ENCODE data around the gene ITIH3.

Gene ITIH3

DNA sequence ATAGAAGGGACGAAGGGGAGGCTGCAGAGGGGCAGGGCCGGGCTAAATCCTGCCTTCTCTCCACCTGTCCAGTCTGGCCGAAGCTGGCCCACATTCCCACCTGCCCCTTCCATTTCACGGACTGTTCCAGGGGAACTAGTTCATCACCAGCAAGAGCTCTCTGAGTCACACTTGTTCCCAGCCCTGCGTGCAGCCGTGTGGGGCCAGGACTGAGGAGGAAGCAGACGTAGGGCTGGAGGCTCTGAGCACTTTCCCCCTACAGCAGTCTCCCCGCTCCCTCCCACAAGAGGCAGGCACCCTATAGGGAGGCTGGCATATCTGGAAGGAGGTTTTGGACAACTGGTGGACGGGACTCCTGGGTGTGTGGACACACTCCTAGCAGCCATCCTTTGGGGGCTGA, 32.8 kb downstream of the ITIH3 start:
- TF ChIP-seq TCF4 (CRISPR knock-in tag; IDR thresholded peaks at IDR 0.05; ENCODE audit: borderline replicate concordance) = no peak
- TF ChIP-seq ZNF565 (CRISPR knock-in tag; conservative IDR thresholded peaks at IDR 0.05; ENCODE audit: low read depth) = no peak
- TF ChIP-seq RARB (CRISPR knock-in tag; IDR thresholded peaks at IDR 0.05) = no peak
- TF ChIP-seq, protein P1, sequence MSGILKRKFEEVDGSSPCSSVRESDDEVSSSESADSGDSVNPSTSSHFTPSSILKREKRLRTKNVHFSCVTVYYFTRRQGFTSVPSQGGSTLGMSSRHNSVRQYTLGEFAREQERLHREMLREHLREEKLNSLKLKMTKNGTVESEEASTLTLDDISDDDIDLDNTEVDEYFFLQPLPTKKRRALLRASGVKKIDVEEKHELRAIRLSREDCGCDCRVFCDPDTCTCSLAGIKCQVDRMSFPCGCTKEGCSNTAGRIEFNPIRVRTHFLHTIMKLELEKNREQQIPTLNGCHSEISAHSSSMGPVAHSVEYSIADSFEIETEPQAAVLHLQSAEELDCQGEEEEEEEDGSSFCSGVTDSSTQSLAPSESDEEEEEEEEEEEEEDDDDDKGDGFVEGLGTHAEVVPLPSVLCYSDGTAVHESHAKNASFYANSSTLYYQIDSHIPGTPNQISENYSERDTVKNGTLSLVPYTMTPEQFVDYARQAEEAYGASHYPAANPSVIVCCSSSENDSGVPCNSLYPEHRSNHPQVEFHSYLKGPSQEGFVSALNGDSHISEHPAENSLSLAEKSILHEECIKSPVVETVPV (CRISPR knock-in tag; IDR thresholded peaks at IDR 0.05) = no peak
- TF ChIP-seq ZNF8 (CRISPR knock-in tag; IDR thresholded peaks at IDR 0.05) = no peak
- no peak for TF ChIP-seq SNAI2 (CRISPR knock-in tag; IDR thresholded peaks at IDR 0.05)
- TF ChIP-seq GLIS3 (CRISPR knock-in tag; IDR thresholded peaks at IDR 0.05) = no peak
- TF ChIP-seq, protein P2, sequence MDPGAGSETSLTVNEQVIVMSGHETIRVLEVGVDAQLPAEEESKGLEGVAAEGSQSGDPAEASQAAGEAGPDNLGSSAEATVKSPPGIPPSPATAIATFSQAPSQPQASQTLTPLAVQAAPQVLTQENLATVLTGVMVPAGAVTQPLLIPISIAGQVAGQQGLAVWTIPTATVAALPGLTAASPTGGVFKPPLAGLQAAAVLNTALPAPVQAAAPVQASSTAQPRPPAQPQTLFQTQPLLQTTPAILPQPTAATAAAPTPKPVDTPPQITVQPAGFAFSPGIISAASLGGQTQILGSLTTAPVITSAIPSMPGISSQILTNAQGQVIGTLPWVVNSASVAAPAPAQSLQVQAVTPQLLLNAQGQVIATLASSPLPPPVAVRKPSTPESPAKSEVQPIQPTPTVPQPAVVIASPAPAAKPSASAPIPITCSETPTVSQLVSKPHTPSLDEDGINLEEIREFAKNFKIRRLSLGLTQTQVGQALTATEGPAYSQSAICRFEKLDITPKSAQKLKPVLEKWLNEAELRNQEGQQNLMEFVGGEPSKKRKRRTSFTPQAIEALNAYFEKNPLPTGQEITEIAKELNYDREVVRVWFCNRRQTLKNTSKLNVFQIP (CRISPR knock-in tag; IDR thresholded peaks at IDR 0.05; ENCODE audit: borderline replicate concordance, low read depth) = no peak
- TF ChIP-seq OSR1 (CRISPR knock-in tag; IDR thresholded peaks at IDR 0.05) = no peak
- no peak for TF ChIP-seq ZNF70 (CRISPR knock-in tag; IDR thresholded peaks at IDR 0.05)
- no peak; the same call in 2 of the 3 replicates for ATAC-seq

DNA sequence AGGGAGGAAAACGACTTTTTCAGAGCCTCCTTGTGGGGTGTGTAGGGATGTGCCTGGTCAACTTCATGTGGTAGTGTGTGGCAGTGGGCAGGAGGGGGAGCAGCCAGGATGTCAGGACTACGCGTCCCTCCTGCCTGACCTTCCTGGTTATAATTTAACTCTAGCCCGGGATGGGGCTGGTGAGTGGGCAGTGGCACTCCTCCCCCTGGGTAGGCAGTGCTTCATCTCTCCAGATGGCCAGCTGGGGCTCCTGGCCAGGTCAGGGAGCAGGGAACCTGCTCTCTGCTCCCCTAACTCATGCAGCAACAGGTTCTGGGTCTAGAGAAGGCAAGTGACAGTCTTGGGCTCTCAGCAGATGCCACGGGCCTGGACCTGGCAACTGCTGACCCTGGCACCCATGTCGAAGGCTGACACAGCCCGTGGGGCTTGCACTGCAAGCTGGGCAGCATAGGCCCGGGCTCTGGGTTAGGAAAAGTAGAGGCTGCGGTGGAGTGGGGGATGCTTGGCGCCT, 33.3 kb downstream of the ITIH3 start:
- ATAC-seq = peak; percentile 19; the same call in 2 of the 3 replicates
- TF ChIP-seq ZFP30 (CRISPR knock-in tag; IDR thresholded peaks at IDR 0.05) (no peak), TCF4 (CRISPR knock-in tag; IDR thresholded peaks at IDR 0.05; ENCODE audit: borderline replicate concordance) (no peak)

DNA sequence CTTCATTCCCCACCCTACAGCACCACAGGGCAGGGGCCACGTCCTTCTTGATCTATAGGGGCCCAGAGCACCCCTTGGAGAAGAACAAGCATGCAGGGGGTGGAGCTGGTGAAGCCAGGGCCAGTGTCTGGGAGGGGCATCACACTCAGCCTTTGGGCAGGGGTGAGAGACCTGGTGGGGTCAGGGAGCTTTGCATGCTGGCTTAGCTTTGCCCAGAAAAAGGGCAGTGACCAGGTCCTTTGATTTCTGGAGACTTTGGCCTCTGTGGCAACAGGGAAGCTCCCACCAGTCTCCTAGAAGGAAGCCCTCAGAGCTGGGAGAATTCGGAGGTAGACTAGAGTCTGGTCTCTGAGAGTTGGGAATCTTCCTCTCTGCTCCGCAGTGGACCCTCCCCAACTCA, 34.9 kb downstream of the ITIH3 start:
- ATAC-seq = no peak
- TF ChIP-seq, protein P3, sequence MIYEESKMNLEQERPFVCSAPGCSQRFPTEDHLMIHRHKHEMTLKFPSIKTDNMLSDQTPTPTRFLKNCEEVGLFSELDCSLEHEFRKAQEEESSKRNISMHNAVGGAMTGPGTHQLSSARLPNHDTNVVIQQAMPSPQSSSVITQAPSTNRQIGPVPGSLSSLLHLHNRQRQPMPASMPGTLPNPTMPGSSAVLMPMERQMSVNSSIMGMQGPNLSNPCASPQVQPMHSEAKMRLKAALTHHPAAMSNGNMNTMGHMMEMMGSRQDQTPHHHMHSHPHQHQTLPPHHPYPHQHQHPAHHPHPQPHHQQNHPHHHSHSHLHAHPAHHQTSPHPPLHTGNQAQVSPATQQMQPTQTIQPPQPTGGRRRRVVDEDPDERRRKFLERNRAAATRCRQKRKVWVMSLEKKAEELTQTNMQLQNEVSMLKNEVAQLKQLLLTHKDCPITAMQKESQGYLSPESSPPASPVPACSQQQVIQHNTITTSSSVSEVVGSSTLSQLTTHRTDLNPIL (CRISPR knock-in tag; IDR thresholded peaks at IDR 0.05; ENCODE audit: low read depth) = no peak
- TF ChIP-seq ARNTL (CRISPR knock-in tag; IDR thresholded peaks at IDR 0.05; ENCODE audit: borderline replicate concordance, low read depth) (no peak), GLIS3 (CRISPR knock-in tag; IDR thresholded peaks at IDR 0.05) (no peak)
- TF ChIP-seq, protein P4, sequence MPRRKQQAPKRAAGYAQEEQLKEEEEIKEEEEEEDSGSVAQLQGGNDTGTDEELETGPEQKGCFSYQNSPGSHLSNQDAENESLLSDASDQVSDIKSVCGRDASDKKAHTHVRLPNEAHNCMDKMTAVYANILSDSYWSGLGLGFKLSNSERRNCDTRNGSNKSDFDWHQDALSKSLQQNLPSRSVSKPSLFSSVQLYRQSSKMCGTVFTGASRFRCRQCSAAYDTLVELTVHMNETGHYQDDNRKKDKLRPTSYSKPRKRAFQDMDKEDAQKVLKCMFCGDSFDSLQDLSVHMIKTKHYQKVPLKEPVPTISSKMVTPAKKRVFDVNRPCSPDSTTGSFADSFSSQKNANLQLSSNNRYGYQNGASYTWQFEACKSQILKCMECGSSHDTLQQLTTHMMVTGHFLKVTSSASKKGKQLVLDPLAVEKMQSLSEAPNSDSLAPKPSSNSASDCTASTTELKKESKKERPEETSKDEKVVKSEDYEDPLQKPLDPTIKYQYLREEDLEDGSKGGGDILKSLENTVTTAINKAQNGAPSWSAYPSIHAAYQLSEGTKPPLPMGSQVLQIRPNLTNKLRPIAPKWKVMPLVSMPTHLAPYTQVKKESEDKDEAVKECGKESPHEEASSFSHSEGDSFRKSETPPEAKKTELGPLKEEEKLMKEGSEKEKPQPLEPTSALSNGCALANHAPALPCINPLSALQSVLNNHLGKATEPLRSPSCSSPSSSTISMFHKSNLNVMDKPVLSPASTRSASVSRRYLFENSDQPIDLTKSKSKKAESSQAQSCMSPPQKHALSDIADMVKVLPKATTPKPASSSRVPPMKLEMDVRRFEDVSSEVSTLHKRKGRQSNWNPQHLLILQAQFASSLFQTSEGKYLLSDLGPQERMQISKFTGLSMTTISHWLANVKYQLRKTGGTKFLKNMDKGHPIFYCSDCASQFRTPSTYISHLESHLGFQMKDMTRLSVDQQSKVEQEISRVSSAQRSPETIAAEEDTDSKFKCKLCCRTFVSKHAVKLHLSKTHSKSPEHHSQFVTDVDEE (CRISPR knock-in tag; IDR thresholded peaks at IDR 0.05) = no peak

DNA sequence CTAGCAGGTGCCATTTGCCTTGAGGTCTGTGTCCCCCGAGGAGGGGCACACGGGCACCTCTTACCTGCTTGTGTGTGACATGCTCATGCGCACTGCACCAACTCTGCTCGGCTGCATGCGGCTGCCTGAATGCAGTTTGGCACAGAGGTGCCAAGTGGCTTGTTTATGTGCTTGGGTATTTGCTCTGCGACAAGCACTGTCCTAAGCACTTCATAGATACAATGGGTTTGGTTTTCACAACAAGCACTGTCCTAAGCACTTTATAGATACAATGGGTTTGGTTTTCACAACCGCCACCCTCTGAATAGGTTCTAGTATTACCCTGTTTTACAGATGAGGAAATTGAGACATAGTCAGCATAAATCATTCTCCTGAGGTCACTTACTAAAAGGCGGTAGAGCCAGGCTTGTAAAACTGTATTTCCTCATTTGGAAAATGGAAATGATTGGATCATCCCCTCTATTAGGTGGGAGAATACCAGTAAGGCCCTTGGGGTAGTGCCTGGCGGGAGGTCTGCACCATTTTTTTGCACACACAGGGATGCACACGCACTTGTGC, 35.4 kb downstream of the ITIH3 start:
- TF ChIP-seq TOX (CRISPR knock-in tag; IDR thresholded peaks at IDR 0.05; ENCODE audit: borderline replicate concordance) (no peak), OSR1 (CRISPR knock-in tag; IDR thresholded peaks at IDR 0.05) (no peak), ESRRG (CRISPR knock-in tag; IDR thresholded peaks at IDR 0.05) (no peak), ISL1 (CRISPR knock-in tag; IDR thresholded peaks at IDR 0.05) (no peak), RARB (CRISPR knock-in tag; IDR thresholded peaks at IDR 0.05) (no peak), ZC3H10 (CRISPR knock-in tag; IDR thresholded peaks at IDR 0.05) (no peak), CSDC2 (CRISPR knock-in tag; IDR thresholded peaks at IDR 0.05) (no peak), ZFP3 (CRISPR knock-in tag; IDR thresholded peaks at IDR 0.05) (no peak), ZNF8 (CRISPR knock-in tag; IDR thresholded peaks at IDR 0.05) (no peak), ARNTL (CRISPR knock-in tag; IDR thresholded peaks at IDR 0.05; ENCODE audit: borderline replicate concordance, low read depth) (no peak), PPARA (CRISPR knock-in tag; IDR thresholded peaks at IDR 0.05; ENCODE audit: borderline replicate concordance) (no peak)
- TF ChIP-seq, protein P5, sequence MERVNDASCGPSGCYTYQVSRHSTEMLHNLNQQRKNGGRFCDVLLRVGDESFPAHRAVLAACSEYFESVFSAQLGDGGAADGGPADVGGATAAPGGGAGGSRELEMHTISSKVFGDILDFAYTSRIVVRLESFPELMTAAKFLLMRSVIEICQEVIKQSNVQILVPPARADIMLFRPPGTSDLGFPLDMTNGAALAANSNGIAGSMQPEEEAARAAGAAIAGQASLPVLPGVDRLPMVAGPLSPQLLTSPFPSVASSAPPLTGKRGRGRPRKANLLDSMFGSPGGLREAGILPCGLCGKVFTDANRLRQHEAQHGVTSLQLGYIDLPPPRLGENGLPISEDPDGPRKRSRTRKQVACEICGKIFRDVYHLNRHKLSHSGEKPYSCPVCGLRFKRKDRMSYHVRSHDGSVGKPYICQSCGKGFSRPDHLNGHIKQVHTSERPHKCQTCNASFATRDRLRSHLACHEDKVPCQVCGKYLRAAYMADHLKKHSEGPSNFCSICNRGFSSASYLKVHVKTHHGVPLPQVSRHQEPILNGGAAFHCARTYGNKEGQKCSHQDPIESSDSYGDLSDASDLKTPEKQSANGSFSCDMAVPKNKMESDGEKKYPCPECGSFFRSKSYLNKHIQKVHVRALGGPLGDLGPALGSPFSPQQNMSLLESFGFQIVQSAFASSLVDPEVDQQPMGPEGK (CRISPR knock-in tag; IDR thresholded peaks at IDR 0.05; ENCODE audit: borderline replicate concordance) = no peak
- TF ChIP-seq, protein P2 (CRISPR knock-in tag; IDR thresholded peaks at IDR 0.05; ENCODE audit: borderline replicate concordance, low read depth) = no peak
- ATAC-seq = no peak

Data from SK-N-SH treated with all-trans-retinoic acid at 6 μM for 48 hours (cell line).